ENCODE measurements around the gene GPR27. TPM values are rescaled to one million over a fixed set of nuclear protein-coding genes. Genes with fewer than 3 reads are reported as not detected.

Gene GPR27
- total RNA-seq, 4 donors from 2014 or later, result 1.2 to 5.5 (median 3.9) TPM

GRCh38 chr3:71805199-71805598 is 51.5 kb downstream of the GPR27 start:
- Histone ChIP-seq H3K36me3 (no peaks in the 10 kb centered on the region), H3K9me3 (no peaks in the 10 kb centered on the region), H3K27me3 (peaks cover 15% of the 10 kb centered on the region), H3K4me1 (no peaks in the 10 kb centered on the region), H3K27ac (no peak overlapping the region), H3K4me3 (no peak overlapping the region)
- no peak for TF ChIP-seq EP300 (IDR thresholded peaks at IDR 0.05)
- no peak for TF ChIP-seq POLR2AphosphoS5 (IDR thresholded peaks at IDR 0.05)
- TF ChIP-seq POLR2A (IDR thresholded peaks at IDR 0.05), result no peak
- no peak for TF ChIP-seq CTCF (IDR thresholded peaks at IDR 0.05)
- WGBS, result 82% methylated on average over 3 of the region's 3 CpGs
- no peak for DNase-seq (ENCODE audit: low spot score in 2 of 2)

GRCh38 chr3:71805691-71806090 is 52.0 kb downstream of the GPR27 start:
- Histone ChIP-seq H3K27ac (no peak overlapping the region), H3K27me3 (peaks cover 10% of the 10 kb centered on the region), H3K36me3 (no peaks in the 10 kb centered on the region), H3K4me3 (no peak overlapping the region), H3K9me3 (no peaks in the 10 kb centered on the region), H3K4me1 (no peaks in the 10 kb centered on the region)
- DNase-seq (ENCODE audit: low spot score in 2 of 2), result no peak
- TF ChIP-seq POLR2A (IDR thresholded peaks at IDR 0.05) (no peak), POLR2AphosphoS5 (IDR thresholded peaks at IDR 0.05) (no peak), EP300 (IDR thresholded peaks at IDR 0.05) (no peak), CTCF (IDR thresholded peaks at IDR 0.05) (no peak)
- 95% methylated on average over 2 of the region's 2 CpGs for WGBS

Other genes with a start within 250 kb of the GPR27 start
- gene FOXP1, start 170.1 kb upstream of the GPR27 start, total RNA-seq, result 100 to 1,000 TPM in 1 of 4 donors, 10 to 100 TPM in 3; 49.8 to 157 (median 71.9) TPM
- gene EIF4E3, start 28.5 kb upstream of the GPR27 start, total RNA-seq, result 10 to 100 TPM; 12.7 to 23.5 (median 16.0) TPM
- gene PROK2, start 31.3 kb downstream of the GPR27 start, total RNA-seq, result not detected

All from suprapubic skin (tissue), 4 donors.